ENCODE results near the gene ZNF784. TPM values are rescaled to one million over a fixed set of nuclear protein-coding genes. Genes with fewer than 3 reads are reported as not detected.

Gene ZNF784
- total RNA-seq, 6 donors from 2014 or later, result 6.8 to 14.7 (median 8.6) TPM

DNA sequence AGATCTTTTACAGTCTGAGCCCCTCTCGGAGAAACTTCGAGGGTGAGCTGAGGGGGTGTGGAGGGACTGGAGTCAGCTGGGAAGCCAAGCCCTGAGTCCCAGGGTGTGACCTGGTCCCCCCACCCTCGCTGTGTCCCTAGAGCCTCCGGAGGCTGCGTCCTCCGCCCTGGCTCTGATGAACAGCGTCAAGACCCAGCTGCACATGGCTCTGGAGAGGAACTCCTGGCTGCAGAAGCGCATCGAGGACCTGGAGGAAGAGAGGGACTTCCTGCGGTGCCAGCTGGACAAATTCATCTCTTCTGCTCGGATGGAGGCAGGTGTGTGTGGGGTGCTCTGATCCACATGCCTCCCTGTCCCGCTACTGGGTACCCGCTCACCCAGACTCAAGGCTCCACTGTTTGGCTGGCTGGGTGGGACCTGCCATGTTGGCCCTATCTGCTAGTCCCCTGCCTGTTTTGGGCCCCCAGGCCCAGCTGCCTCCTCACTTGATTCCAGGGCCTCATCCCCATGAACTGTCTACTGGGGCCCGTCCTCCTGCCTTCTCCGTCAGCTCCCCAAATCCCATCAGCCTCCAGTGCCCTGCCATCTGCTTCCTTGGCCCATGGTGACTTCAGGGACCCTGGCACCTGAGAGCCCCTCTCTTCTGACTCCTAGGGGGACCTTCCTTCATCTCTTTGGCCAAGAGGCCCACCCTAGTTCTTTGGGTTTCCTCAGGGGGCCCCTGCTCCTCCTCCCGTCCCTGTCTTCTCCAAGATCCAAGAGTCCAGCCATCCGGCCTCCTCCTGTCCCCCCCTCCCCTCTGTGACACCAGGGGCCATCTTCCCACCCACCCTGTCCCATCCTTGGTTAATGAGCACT lies 25.1 kb upstream of the ZNF784 start:
- Histone ChIP-seq H3K4me1 (peaks cover 28 to 50% (median 32%) of the 10 kb centered on the region in 4 donors), H3K27me3 (no peaks in the 10 kb centered on the region), H3K9me3 (no peaks in the 10 kb centered on the region), H3K36me3 (peaks cover 5 to 24% (median 8%) of the 10 kb centered on the region in 4 donors), H3K27ac (peak overlapping the region; percentile 57 to 89 (median 85)), H3K4me3 (peak overlapping the region in 3 of 4 donors; percentile 83 to 96 (median 85))
- TF ChIP-seq EP300 (IDR thresholded peaks at IDR 0.05) (no peak), POLR2AphosphoS5 (IDR thresholded peaks at IDR 0.05) (no peak), POLR2A (IDR thresholded peaks at IDR 0.05) (no peak)
- TF ChIP-seq, protein P1, sequence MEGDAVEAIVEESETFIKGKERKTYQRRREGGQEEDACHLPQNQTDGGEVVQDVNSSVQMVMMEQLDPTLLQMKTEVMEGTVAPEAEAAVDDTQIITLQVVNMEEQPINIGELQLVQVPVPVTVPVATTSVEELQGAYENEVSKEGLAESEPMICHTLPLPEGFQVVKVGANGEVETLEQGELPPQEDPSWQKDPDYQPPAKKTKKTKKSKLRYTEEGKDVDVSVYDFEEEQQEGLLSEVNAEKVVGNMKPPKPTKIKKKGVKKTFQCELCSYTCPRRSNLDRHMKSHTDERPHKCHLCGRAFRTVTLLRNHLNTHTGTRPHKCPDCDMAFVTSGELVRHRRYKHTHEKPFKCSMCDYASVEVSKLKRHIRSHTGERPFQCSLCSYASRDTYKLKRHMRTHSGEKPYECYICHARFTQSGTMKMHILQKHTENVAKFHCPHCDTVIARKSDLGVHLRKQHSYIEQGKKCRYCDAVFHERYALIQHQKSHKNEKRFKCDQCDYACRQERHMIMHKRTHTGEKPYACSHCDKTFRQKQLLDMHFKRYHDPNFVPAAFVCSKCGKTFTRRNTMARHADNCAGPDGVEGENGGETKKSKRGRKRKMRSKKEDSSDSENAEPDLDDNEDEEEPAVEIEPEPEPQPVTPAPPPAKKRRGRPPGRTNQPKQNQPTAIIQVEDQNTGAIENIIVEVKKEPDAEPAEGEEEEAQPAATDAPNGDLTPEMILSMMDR (IDR thresholded peaks at IDR 0.05), result no peak
- ATAC-seq (ENCODE audit: low FRiP score in 2 of 2) (no peak), DNase-seq (no peak)
- 85 to 98% methylated on average over 4 to 17 of the region's 17 CpGs for WGBS, 2 donors

DNA sequence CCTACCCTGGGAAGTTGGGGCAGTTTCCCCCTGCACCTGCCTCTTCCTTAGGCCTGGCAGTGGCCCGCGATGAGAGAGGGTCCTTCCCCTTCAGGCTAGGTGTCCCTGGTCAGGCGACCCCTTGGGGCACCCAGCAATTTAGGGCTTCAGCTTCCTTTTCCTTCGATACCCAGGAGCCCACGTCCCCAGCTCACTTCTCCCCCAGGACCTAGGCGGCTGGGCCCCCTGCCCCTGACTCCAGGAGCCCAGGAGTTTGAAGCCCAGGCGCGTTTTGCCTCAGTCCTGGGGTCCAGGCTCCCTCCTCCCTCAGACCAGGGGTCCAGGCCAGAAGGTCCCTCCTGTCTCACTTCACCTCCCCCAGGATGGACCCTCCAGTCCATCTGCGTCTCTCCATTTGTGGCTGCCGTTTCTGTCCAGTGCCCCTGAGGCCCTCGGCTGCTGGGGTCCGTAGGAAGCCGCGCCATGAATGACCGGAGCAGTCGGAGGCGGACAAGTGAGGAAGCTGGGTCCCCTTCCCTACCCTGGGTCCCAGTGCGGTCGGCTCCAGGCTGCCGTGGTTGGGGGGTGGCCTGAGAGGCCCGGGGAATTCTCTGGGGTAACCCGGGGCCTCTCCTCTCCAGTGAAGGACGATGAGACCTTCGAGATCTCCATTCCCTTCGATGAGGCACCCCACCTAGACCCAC lies 24.4 kb upstream of the ZNF784 start:
- ATAC-seq (ENCODE audit: low FRiP score in 2 of 2) (no peak), DNase-seq (no peak)
- TF ChIP-seq POLR2A (IDR thresholded peaks at IDR 0.05) (no peak), EP300 (IDR thresholded peaks at IDR 0.05) (no peak), POLR2AphosphoS5 (IDR thresholded peaks at IDR 0.05) (no peak)
- TF ChIP-seq, protein P1 (IDR thresholded peaks at IDR 0.05), result no peak
- 5 to 46% methylated on average over 4 to 15 of the region's 25 CpGs for WGBS, 2 donors
- H3K36me3 ChIP-seq, result peaks cover 5 to 24% (median 8%) of the 10 kb centered on the region in 4 donors
- H3K4me1 ChIP-seq, result peaks cover 33 to 58% (median 39%) of the 10 kb centered on the region in 4 donors
- H3K4me3 ChIP-seq, result peak overlapping the region; percentile 52 to 96 (median 84)
- peak overlapping the region; percentile 57 to 89 (median 85) for H3K27ac ChIP-seq
- no peaks in the 10 kb centered on the region for H3K27me3 ChIP-seq
- no peaks in the 10 kb centered on the region for H3K9me3 ChIP-seq

DNA sequence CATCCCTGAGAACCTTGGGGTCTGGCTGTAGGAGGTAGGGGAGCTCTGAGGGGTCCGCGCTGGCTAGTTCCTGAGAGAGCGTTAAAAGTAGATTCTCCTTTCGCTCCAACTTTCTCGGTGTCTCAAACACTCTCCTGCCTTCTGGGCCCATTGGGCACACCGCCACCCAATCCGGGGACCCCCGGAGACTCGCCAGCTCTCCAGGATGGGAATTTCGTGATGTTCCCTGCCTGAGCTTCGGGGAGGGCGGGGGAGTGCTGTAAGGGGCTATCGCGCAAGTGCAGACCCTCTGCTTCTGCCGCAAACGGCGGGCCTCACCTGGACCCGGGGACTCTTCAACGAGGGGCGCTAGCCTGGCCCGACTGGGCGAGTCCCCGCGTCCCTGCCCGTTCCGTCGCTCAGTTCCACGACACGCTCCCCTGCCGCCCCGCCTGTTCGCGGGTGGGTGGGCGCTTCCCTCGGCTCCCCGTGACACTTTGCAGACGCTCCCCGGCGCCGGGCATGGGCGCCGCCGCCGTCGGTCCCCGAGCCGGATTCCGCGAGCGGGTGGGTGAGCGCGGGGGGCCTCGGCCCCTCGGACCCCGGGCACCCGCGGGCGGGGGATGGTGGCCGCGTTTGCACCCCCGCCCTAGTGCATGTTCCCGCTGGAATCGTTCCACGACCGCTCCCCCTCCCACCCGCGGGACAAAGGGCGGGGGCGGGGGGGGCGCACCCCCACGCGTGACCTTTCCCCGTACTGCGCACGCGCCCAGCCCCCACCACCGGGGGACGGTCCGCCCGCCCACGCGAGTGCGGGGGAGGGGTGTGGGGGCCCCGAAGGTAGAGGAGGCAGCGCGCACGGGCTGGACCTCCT lies 23.6 kb upstream of the ZNF784 start, which contains the start of gene CCDC106:
TSS of gene CCDC106 (plus strand) at position 481 of the 853 bp plus-strand sequence. CDS start 835 bp downstream, outside the sequence.
- TF ChIP-seq POLR2AphosphoS5 (IDR thresholded peaks at IDR 0.05) (peak in 1 of 2 donors; percentile 26), POLR2A (IDR thresholded peaks at IDR 0.05) (peak in 1 of 4 donors; percentile 28), EP300 (IDR thresholded peaks at IDR 0.05) (no peak)
- TF ChIP-seq, protein P1 (IDR thresholded peaks at IDR 0.05), result peak in 1 of 6 experiments; percentile 24
- Histone ChIP-seq H3K9me3 (no peaks in the 10 kb centered on the region), H3K4me1 (peaks cover 36 to 59% (median 38%) of the 10 kb centered on the region in 4 donors), H3K36me3 (peaks cover 5 to 24% (median 8%) of the 10 kb centered on the region in 4 donors), H3K4me3 (peak within 1 kb of the TSS; percentile 52 to 96 (median 84)), H3K27ac (peak within 1 kb of the TSS; percentile 57 to 89 (median 85)), H3K27me3 (no peaks in the 10 kb centered on the region)
- WGBS, 2 donors, result 2% methylated on average over 19 to 32 of the region's 87 CpGs
- ATAC-seq (ENCODE audit: low FRiP score in 2 of 2) (peak; percentile 31 to 79), DNase-seq (peak; percentile 62 to 93)
